SU-DHL-6 (cell line): ENCODE results near the gene TSPAN4.

ENCODE experiments used
- H2AFZ ChIP-seq: fragments of 200-600 bp; sonication (generic); 2 replicates; pipeline ENCODE4 v1.6.1; 2014; ENCODE audit warnings: low read depth, mild to moderate bottlenecking, moderate library complexity, mixed read lengths, antibody characterized with exemption, low read length; ENCODE audit not compliant: severe bottlenecking
- H3F3A ChIP-seq: fragments of 200-600 bp; shearing (Covaris generic); 2 replicates; pipeline ENCODE4 v1.6.0; 2016; ENCODE audit warnings: antibody characterized with exemption, mild to moderate bottlenecking; ENCODE audit not compliant: insufficient read depth
- H3K27ac ChIP-seq: fragments of 200-600 bp; sonication (generic); 2 replicates; pipeline ENCODE4 v1.5.1; 2016; ENCODE audit warnings: low read depth, mild to moderate bottlenecking, low read length, moderate library complexity, mixed read lengths
- H3K27me3 ChIP-seq: fragments of 200-600 bp; sonication (generic), shearing (Covaris generic); 2 replicates; pipeline ENCODE4 v1.6.0; 2014; ENCODE audit warnings: mild to moderate bottlenecking, low read length
- H3K36me3 ChIP-seq: fragments of 200-600 bp; sonication (generic); 2 replicates; pipeline ENCODE4 v1.6.1; 2014; ENCODE audit warnings: mild to moderate bottlenecking, low read length, mixed read lengths
- H3K4me2 ChIP-seq: fragments of 300-600, 200-600 bp; shearing (Covaris generic), sonication (generic); 2 replicates; pipeline ENCODE4 v1.6.0; 2014; ENCODE audit warnings: low read length, low read depth, mild to moderate bottlenecking; ENCODE audit not compliant: poor library complexity, severe bottlenecking
- H3K4me3 ChIP-seq: fragments of 200-600 bp; sonication (generic); 2 replicates; pipeline ENCODE4 v1.5.1; 2014; ENCODE audit warnings: antibody characterized with exemption, low read length, mild to moderate bottlenecking, mixed read lengths; ENCODE audit not compliant: insufficient read depth, poor library complexity, severe bottlenecking
- H3K79me2 ChIP-seq: fragments of 200-600 bp; sonication (generic); 2 replicates; pipeline ENCODE4 v1.6.1; 2014; ENCODE audit warnings: mild to moderate bottlenecking, low read length, moderate library complexity; ENCODE audit not compliant: insufficient read depth
- H3K9ac ChIP-seq: fragments of 200-600 bp; sonication (generic); 2 replicates; pipeline ENCODE4 v1.7.0; 2014; ENCODE audit warnings: mild to moderate bottlenecking, low read length
- H3K9me2 ChIP-seq: fragments of 200-600 bp; sonication (generic); replicated peaks from 2 replicates; pipeline ENCODE4 v1.6.1; 2014; ENCODE audit warnings: low read length; ENCODE audit not compliant: insufficient read depth
- H3K9me3 ChIP-seq: fragments of 200-600 bp; sonication (generic); 2 replicates; pipeline ENCODE4 v1.6.1; 2014; ENCODE audit warnings: low read length, mixed read lengths; ENCODE audit not compliant: insufficient read depth
- H4K20me1 ChIP-seq: fragments of 200-600 bp; sonication (generic); 2 replicates; pipeline ENCODE4 v1.6.1; 2014; ENCODE audit warnings: low read depth, mild to moderate bottlenecking, antibody characterized with exemption, low read length, moderate library complexity, mixed read lengths
- EZH2phosphoT487 ChIP-seq: fragments of 200-600 bp; sonication (generic), shearing (Covaris generic); conservative IDR thresholded peaks from 2 replicates; pipeline ENCODE4 v1.6.1; 2018; ENCODE audit warnings: mild to moderate bottlenecking, antibody characterized with exemption, low read length, moderate library complexity, mixed read lengths
- TF ChIP-seq, protein P1 (sequence below): fragments of 200-600 bp; sonication (generic); IDR thresholded peaks from one replicate; pipeline ENCODE4 v1.5.1; 2017; ENCODE audit warnings: antibody characterized with exemption, mild to moderate bottlenecking, low read length, moderate library complexity; ENCODE audit not compliant: insufficient read depth, poor library complexity, severe bottlenecking

Gene TSPAN4

DNA sequence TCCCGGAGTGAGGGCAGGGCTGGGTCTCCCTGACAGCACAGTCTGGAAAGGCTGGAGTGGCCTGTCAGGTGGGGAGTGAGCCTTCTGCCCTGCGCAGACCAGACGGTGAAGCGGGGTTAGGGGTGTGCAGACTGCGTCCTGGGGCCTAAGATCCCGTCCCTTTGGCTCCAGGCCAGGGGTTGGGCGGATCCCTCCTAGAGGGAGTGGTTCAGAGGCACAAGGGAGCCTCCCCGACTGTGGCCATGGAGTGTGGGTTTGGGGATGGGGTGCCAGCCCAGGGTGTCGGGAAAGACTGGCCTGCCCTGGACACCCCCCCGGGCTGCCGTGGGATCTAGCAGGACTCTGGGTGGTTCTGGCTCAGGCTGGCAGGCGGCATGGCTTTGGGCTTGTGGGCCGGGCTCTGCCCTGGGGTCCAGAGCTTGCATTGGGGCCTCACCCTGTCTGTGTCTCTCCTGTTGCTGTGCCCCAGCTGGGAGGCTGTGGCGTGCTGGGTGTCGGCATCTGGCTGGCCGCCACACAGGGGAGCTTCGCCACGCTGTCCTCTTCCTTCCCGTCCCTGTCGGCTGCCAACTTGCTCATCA is 19.5 kb downstream of the TSPAN4 start:
- Histone ChIP-seq H4K20me1 (no peaks in the 10 kb centered on the region), H3K4me2 (no peak overlapping the region), H2AFZ (no peak overlapping the region), H3K9me2 (no peaks in the 10 kb centered on the region), H3K79me2 (no peaks in the 10 kb centered on the region), H3F3A (no peaks in the 10 kb centered on the region), H3K27me3 (no peaks in the 10 kb centered on the region), H3K9ac (no peak overlapping the region), H3K4me3 (no peak overlapping the region), H3K27ac (no peak overlapping the region), H3K36me3 (no peaks in the 10 kb centered on the region), H3K9me3 (no peaks in the 10 kb centered on the region)
- TF ChIP-seq, protein P1, sequence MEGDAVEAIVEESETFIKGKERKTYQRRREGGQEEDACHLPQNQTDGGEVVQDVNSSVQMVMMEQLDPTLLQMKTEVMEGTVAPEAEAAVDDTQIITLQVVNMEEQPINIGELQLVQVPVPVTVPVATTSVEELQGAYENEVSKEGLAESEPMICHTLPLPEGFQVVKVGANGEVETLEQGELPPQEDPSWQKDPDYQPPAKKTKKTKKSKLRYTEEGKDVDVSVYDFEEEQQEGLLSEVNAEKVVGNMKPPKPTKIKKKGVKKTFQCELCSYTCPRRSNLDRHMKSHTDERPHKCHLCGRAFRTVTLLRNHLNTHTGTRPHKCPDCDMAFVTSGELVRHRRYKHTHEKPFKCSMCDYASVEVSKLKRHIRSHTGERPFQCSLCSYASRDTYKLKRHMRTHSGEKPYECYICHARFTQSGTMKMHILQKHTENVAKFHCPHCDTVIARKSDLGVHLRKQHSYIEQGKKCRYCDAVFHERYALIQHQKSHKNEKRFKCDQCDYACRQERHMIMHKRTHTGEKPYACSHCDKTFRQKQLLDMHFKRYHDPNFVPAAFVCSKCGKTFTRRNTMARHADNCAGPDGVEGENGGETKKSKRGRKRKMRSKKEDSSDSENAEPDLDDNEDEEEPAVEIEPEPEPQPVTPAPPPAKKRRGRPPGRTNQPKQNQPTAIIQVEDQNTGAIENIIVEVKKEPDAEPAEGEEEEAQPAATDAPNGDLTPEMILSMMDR = no peak
- TF ChIP-seq EZH2phosphoT487 = no peak

DNA sequence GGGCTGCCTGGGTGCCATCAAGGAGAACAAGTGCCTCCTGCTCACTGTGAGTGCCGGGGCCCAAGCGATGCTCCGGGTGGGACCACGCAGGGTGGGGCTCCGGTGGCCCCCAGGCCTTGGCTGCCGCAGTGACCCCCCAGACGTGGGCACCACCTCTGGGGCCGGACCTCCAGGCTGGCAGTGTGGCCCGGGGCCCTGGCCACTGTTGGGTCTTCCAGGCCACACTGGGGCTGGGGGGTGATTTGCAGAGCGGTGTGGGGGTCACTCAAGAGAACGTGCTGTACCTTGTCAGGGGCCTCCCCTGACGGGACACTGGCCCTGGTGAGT is 20.0 kb downstream of the TSPAN4 start:
- H3K36me3 ChIP-seq = no peaks in the 10 kb centered on the region
- H3K79me2 ChIP-seq = no peaks in the 10 kb centered on the region
- no peak overlapping the region for H3K4me2 ChIP-seq
- H3K9me3 ChIP-seq = no peaks in the 10 kb centered on the region
- no peak overlapping the region for H3K4me3 ChIP-seq
- no peaks in the 10 kb centered on the region for H3K27me3 ChIP-seq
- TF ChIP-seq, protein P1 = no peak
- TF ChIP-seq EZH2phosphoT487 = no peak
- H3K9me2 ChIP-seq = no peaks in the 10 kb centered on the region
- H2AFZ ChIP-seq = no peak overlapping the region
- H3K9ac ChIP-seq = no peak overlapping the region
- H4K20me1 ChIP-seq = no peaks in the 10 kb centered on the region
- no peak overlapping the region for H3K27ac ChIP-seq
- H3F3A ChIP-seq = no peaks in the 10 kb centered on the region

DNA sequence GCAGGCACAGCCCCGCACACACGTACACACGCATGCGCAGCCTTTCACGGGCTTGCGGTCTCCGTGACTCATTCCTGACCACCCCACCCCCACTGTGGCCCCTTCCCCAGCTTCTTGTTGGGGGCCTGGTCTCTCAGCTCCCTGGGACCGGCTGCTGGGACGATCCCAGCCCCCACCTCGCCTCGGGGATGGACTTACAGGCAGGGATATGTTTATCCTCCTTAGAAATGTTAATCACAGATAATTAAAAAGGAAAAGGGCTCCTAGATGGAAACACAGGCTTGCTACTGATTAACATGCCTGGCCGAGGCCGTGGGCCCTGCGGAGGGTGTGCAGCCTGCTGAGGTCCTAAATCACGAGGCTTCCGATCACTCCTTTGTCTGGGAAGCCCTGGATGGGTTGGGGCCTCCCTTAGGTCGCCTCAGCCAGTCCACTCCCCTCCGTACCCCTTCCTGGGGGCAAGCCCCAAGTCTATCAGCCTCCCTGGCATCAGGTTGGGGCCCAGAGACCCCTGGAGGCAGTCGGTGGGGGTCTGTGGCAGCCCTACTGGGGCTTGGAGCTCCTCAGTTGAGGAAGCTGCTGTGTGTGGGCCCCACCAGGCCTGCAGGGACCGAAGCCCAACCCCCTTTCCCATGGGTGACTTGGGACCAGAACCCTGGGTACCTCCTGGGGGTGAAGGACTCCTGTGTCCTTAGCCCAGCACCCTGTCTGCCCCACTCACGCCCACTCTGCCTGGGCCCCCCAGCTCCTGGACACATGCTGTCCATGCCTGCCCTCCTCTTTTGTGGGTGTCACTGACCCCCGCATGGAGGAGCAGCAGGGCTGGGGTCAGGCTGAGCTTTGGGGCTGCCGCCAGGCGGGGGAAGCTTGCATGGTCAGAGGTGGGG is 20.6 kb downstream of the TSPAN4 start:
- Histone ChIP-seq H3K27me3 (no peaks in the 10 kb centered on the region), H3F3A (no peaks in the 10 kb centered on the region), H3K9me3 (no peaks in the 10 kb centered on the region), H2AFZ (no peak overlapping the region), H3K79me2 (no peaks in the 10 kb centered on the region), H3K27ac (no peak overlapping the region), H4K20me1 (no peaks in the 10 kb centered on the region), H3K9ac (no peak overlapping the region), H3K4me3 (no peak overlapping the region), H3K4me2 (no peak overlapping the region), H3K9me2 (no peaks in the 10 kb centered on the region), H3K36me3 (no peaks in the 10 kb centered on the region)
- TF ChIP-seq, protein P1 = no peak
